Panc1 (cell line): ENCODE results near the gene UBE2QL1. TPM values are rescaled to one million over a fixed set of nuclear protein-coding genes. Genes with fewer than 3 reads are reported as not detected.

Source experiments
- ATAC-seq: fragments of 200-7000 bp; cut with Tn5 transposase; 2 replicates; pipeline ENCODE4 v1.9.1; 2020; ENCODE audit warnings: mild to moderate bottlenecking, moderate library complexity
- BruUV-seq: library from RNA; stranded (reverse); fragments of 400-500 nt; replicated peaks from 2 replicates; lab custom pipeline; 2021; lab: Mats Ljungman, UMichigan
- CTCF ChIA-PET: fragments of 300-600 bp; sonication (Branson Sonifier 250); formaldehyde crosslinking; loops from one replicate; lab custom pipeline; 2022; ENCODE audit warnings: antibody characterized with exemption; lab: Charles Lee
- POLR2A ChIA-PET: fragments of 300-600 bp; sonication (Branson Sonifier 250); formaldehyde crosslinking; loops from one replicate; lab custom pipeline; 2022; ENCODE audit warnings: antibody characterized with exemption; lab: Charles Lee
- DNase-seq: peaks from one replicate; pipeline ENCODE4 v3.0.0-alpha.2; 2010; ENCODE audit warnings: low read depth, low spot score
- H3K27ac ChIP-seq: 2 replicates; pipeline ENCODE4 v1.5.1; 2011; ENCODE audit warnings: mild to moderate bottlenecking, low read length, inconsistent platforms
- H3K27me3 ChIP-seq: fragments of 200-500 bp; sonication (Bioruptor generic); 2 replicates; pipeline ENCODE4 v1.6.0; 2014; ENCODE audit warnings: low read length, inconsistent platforms; ENCODE audit not compliant: control insufficient read depth, insufficient read depth
- H3K36me3 ChIP-seq: fragments of 200-500 bp; sonication (Bioruptor generic); 2 replicates; pipeline ENCODE4 v1.5.1; 2014; ENCODE audit warnings: inconsistent platforms, mild to moderate bottlenecking, low read length, moderate library complexity; ENCODE audit not compliant: control insufficient read depth, insufficient read depth
- H3K4me1 ChIP-seq: 2 replicates; pipeline ENCODE4 v1.5.1; 2011; ENCODE audit warnings: inconsistent platforms, mild to moderate bottlenecking, low read length, moderate library complexity; ENCODE audit not compliant: control insufficient read depth, insufficient read depth
- H3K4me3 ChIP-seq, 2 experiments: 2 replicates each; pipeline ENCODE4 v1.5.1; 2011 to 2012; ENCODE audit warnings: low read depth in 2 of 2, low read length in 2 of 2, mild to moderate bottlenecking in 2 of 2, inconsistent platforms in 1 of 2, moderate library complexity in 1 of 2
- H3K9me3 ChIP-seq: fragments of 200-500 bp; sonication (Bioruptor generic); 2 replicates; pipeline ENCODE4 v1.5.1; 2014; ENCODE audit warnings: low read depth, mild to moderate bottlenecking, inconsistent platforms, low read length, moderate library complexity; ENCODE audit not compliant: control insufficient read depth, insufficient read depth
- CTCF ChIP-seq: fragments of 450-650 bp; IDR thresholded peaks from 2 replicates; pipeline ENCODE4 v1.5.1; 2017; ENCODE audit warnings: mild to moderate bottlenecking
- POLR2AphosphoS5 ChIP-seq: IDR thresholded peaks from 2 replicates; pipeline ENCODE4 v1.6.1; 2012; ENCODE audit warnings: mild to moderate bottlenecking, low read depth, low read length, moderate library complexity
- REST ChIP-seq, 2 experiments: IDR thresholded peaks; 2 replicates each; pipeline ENCODE4 v1.6.1; 2011 to 2012; ENCODE audit warnings: low read depth in 2 of 2, control low read depth in 1 of 2, low read length in 1 of 2, mild to moderate bottlenecking in 1 of 2, moderate library complexity in 1 of 2; ENCODE audit not compliant: insufficient read depth in 1 of 2
- SIN3A ChIP-seq: IDR thresholded peaks from 2 replicates; pipeline ENCODE4 v1.6.1; 2012; ENCODE audit warnings: low read depth, mild to moderate bottlenecking, low read length, moderate library complexity, borderline replicate concordance; ENCODE audit not compliant: insufficient read depth
- TCF7L2 ChIP-seq: IDR thresholded peaks from 2 replicates; pipeline ENCODE4 v1.6.1; 2011; ENCODE audit warnings: mild to moderate bottlenecking, low read depth, low read length, inconsistent platforms
- in situ Hi-C: cut with HindIII; loops from 2 replicates; pipeline ENCODE4 v1.10.0; 2016; ENCODE audit warnings: low sequenced_read_pairs, low pct_unique_long_range_greater_than_20kb
- intact Hi-C: fragments of 100-400 bp; cut with micrococcal nuclease; formaldehyde crosslinking; loops from one replicate; pipeline ENCODE4 v1.10.0; 2022; ENCODE audit not compliant: unreplicated experiment
- total RNA-seq: library from RNA; stranded (reverse); gene quantifications from one replicate; pipeline ENCODE4 v1.2.1, GENCODE V29; 2021; ENCODE audit not compliant: unreplicated experiment

UBE2QL1 gene
- total RNA-seq, 1 experiment from 2014 or later: not detected

- no peaks in the 10 kb centered on the region for H3K9me3 ChIP-seq
- no peak for TF ChIP-seq TCF7L2
- no peak for TF ChIP-seq SIN3A
- no peak for TF ChIP-seq CTCF
- no peak for TF ChIP-seq POLR2AphosphoS5
- no peak for TF ChIP-seq REST (IDR thresholded peaks at IDR 0.05; ENCODE audit: insufficient read depth in 1 of 2, low read depth in 2 of 2, low read length in 1 of 2)
- DNase-seq (no peak), ATAC-seq (no peak)
- intact Hi-C loops (no loop called here), in situ Hi-C loops (no loop called here)
- ChIA-PET POLR2A (no interaction called here), CTCF (no interaction called here)
- no peak overlapping the region for H3K27ac ChIP-seq
- BruUV-seq: no TSS peak
- no peaks in the 10 kb centered on the region for H3K4me1 ChIP-seq
- no peak overlapping the region for H3K4me3 ChIP-seq
- H3K27me3 ChIP-seq: peaks cover 9% of the 10 kb centered on the region; the same call in 1 of the 2 replicates
- no peaks in the 10 kb centered on the region for H3K36me3 ChIP-seq
Measured at GRCh38 chr5:6490693-6491092, 42.0 kb downstream of the UBE2QL1 start.

- DNase-seq (no peak), ATAC-seq (no peak)
- no peaks in the 10 kb centered on the region for H3K36me3 ChIP-seq
- intact Hi-C loops: no loop called here
- peaks cover 7% of the 10 kb centered on the region; the same call in 1 of the 2 replicates for H3K27me3 ChIP-seq
- no peak overlapping the region for H3K27ac ChIP-seq
- POLR2A ChIA-PET: no interaction called here
- CTCF ChIA-PET: no interaction called here
- TF ChIP-seq CTCF (no peak), TCF7L2 (no peak), REST (IDR thresholded peaks at IDR 0.05; ENCODE audit: insufficient read depth in 1 of 2, low read depth in 2 of 2, low read length in 1 of 2) (no peak), SIN3A (no peak), POLR2AphosphoS5 (no peak)
- no peaks in the 10 kb centered on the region for H3K9me3 ChIP-seq
- no peak overlapping the region for H3K4me3 ChIP-seq
- in situ Hi-C loops: no loop called here
- BruUV-seq: no TSS peak
- no peaks in the 10 kb centered on the region for H3K4me1 ChIP-seq
Measured at GRCh38 chr5:6491196-6491918, 42.7 kb downstream of the UBE2QL1 start.
